ENCODE results near the gene PSPN. TPM values are rescaled to one million over a fixed set of nuclear protein-coding genes. Genes with fewer than 3 reads are reported as not detected.

Gene PSPN
- total RNA-seq, 2 donors from 2014 or later = 1.9 to 2.8 TPM

DNA sequence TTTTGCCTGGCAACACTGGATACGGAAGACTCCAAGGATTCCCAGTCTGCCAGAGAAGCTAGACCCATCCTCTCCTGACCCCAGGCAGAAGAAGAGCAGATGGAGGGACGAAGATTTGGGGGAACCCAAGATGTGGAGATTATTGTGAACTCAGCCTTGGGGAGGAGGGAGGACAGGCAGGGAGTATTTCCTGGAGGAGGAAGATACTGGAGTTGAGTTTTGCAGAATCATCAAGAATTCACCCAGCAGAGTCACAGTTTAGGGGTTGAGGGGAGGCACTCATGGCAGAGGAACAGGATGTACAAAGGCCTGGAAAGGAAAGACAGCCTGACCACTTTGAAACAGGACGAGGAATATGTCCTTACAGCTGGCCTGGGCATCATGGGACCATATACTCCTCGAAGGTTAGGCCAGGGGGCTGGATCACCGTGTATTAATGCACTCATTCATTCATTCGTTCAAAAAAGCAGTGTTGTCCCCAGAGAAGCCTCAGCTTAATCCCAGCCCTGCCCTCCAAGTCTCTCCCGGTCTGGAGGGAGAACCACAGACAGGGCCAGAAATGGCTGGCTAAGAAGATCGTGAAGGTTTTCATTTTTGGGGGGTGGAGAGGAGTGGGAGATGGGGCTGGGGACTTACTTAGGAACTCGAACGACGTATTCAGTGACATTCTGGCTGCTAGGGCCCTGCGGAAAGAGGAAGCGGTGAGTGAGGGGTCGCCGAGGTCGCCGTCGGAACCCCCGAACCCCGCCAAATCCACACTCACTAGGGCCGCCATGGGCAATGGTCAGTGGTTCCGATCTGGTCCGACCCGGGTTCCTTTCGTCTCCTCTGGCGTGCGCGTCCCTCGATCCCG, 16.7 kb upstream of the PSPN start:
- Mint-ChIP-seq H3K27me3 (no peaks in the 10 kb centered on the region), H3K36me3 (ENCODE audit: low read depth) (peaks cover 57% of the 10 kb centered on the region), H3K9me3 (no peaks in the 10 kb centered on the region), H3K4me1 (peaks cover 24% of the 10 kb centered on the region), H3K27ac (peak overlapping the region; percentile 99), H3K4me3 (peak overlapping the region; percentile 90)
- ATAC-seq (replicated peaks) = peak; percentile 3

DNA sequence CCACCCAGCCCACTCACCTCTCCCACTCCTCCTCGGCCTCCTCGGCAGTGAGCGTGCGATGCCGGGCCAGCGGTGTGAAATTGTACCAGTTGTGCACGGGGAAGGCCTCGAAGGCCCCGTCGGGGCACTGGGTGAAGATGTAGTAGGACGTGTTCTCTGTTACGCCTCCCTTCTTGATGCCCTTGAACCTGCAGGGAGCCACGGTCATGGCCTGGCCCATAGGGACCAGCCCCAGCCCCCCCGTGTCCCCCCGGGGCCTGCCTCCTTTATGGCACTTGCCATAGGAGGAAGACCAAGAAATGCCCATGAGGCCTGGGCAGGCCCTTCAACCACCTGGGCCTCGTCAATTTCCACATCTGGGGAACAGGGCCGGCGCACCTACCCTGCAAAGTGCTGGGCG, 11.6 kb upstream of the PSPN start:
- H3K27me3 Mint-ChIP-seq = no peaks in the 10 kb centered on the region
- H3K4me1 Mint-ChIP-seq = peaks cover 18% of the 10 kb centered on the region
- H3K36me3 Mint-ChIP-seq (ENCODE audit: low read depth) = peaks cover 98% of the 10 kb centered on the region
- H3K27ac Mint-ChIP-seq = no peak overlapping the region
- no peaks in the 10 kb centered on the region for H3K9me3 Mint-ChIP-seq
- ATAC-seq (replicated peaks) = no peak
- no peak overlapping the region for H3K4me3 Mint-ChIP-seq

GRCh38 chr19:6384381-6384780, 8.6 kb upstream of the PSPN start:
- Mint-ChIP-seq H3K27ac (no peak overlapping the region), H3K27me3 (no peaks in the 10 kb centered on the region), H3K4me1 (peaks cover 4% of the 10 kb centered on the region), H3K4me3 (no peak overlapping the region), H3K36me3 (ENCODE audit: low read depth) (peaks cover 98% of the 10 kb centered on the region), H3K9me3 (no peaks in the 10 kb centered on the region)
- no peak for ATAC-seq (replicated peaks)

DNA sequence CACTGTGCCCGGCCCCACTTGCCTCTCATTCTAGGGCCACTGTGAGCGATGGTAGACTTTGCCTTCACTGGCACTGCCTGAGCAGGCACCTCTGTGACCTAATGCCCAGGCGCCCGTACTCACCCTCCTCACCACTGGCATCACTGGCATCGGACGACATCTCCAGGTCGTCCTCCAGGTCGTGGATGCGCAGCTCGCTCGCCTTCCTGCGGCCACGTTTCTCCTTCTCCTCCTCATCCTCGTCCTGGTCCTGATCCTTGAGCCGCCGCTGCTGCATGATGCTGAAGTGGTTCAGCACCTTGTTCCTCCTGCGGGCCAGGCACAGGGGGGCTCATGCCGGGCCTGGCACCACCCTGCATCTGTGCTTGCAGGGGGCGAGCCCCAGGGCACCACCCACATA, 7.5 kb upstream of the PSPN start:
- no peaks in the 10 kb centered on the region for H3K9me3 Mint-ChIP-seq
- ATAC-seq (replicated peaks) = no peak
- H3K4me3 Mint-ChIP-seq = no peak overlapping the region
- no peaks in the 10 kb centered on the region for H3K27me3 Mint-ChIP-seq
- no peak overlapping the region for H3K27ac Mint-ChIP-seq
- H3K36me3 Mint-ChIP-seq (ENCODE audit: low read depth) = peaks cover 98% of the 10 kb centered on the region
- peaks cover under 1% of the 10 kb centered on the region for H3K4me1 Mint-ChIP-seq

DNA sequence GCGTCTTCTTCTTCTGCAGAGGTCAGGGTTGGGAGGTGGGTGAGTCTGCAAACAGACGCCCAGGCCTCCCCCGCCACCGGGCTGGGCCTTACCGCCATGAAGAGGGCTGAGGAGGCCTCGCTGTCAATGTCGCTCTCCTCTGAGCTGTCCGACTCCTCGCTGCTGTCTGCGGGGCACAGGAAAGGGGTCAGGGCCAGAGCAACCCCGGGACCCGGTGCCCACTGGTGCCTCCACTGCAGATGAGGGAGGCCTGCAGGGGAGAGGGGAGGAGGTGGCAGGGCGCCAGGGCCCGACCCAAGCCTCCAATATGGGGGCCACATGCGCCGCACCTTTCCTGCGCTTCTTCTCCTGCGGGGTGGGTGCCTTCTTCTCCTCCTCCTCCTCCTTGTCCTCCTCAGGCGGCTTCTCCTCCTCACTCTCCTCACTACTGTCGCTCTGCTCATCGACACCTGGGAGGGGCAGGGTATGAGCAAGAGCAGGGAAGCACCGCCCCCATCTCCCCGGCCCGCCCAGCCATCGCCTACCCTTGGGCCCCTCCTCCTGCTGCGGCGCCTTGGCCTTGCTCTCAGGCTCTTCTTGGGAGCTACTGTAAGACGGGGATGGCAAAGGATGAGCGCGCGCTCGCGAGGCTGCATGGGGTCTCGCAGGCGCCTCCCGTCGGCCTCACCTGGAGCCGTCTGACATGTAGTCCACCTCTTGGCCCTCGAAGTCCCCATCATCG, 5.5 kb upstream of the PSPN start:
- no peaks in the 10 kb centered on the region for H3K4me1 Mint-ChIP-seq
- no peak overlapping the region for H3K4me3 Mint-ChIP-seq

GRCh38 chr19:6379744-6380143, 4.0 kb upstream of the PSPN start:
- Mint-ChIP-seq H3K27ac (no peak overlapping the region), H3K4me3 (no peak overlapping the region), H3K4me1 (no peaks in the 10 kb centered on the region), H3K9me3 (no peaks in the 10 kb centered on the region), H3K27me3 (no peaks in the 10 kb centered on the region), H3K36me3 (ENCODE audit: low read depth) (peaks cover 64% of the 10 kb centered on the region)
- no peak for ATAC-seq (replicated peaks)

More for the DNA sequence above, 5.5 kb upstream of the PSPN start:
- ATAC-seq (replicated peaks) = no peak
- Mint-ChIP-seq H3K9me3 (no peaks in the 10 kb centered on the region), H3K36me3 (ENCODE audit: low read depth) (peaks cover 78% of the 10 kb centered on the region), H3K27me3 (no peaks in the 10 kb centered on the region), H3K27ac (no peak overlapping the region)

DNA sequence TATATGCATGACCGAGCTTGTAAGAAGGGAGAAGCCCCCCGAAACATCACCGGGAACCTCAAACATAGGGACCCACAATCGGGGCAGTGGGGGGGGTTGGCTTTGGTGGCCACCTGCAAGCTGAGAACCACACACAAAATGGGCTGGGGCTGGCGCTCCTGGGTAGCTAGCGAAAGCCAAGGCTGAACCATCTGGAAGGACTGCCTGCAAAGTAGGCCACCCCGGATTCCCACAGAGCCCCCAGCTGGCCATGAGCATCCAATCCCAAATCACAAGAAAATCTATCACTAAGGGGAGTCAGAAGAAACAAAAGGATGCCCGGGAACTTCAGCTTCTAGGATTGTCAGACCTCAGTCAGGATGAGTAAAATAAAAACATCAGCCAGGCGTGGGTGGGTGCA, 2.8 kb upstream of the PSPN start:
- Mint-ChIP-seq H3K27ac (no peak overlapping the region), H3K27me3 (no peaks in the 10 kb centered on the region), H3K4me1 (no peaks in the 10 kb centered on the region), H3K9me3 (no peaks in the 10 kb centered on the region), H3K4me3 (no peak overlapping the region), H3K36me3 (ENCODE audit: low read depth) (peaks cover 53% of the 10 kb centered on the region)
- ATAC-seq (replicated peaks) = no peak

- H3K9me3 Mint-ChIP-seq = no peaks in the 10 kb centered on the region
- no peak overlapping the region for H3K4me3 Mint-ChIP-seq
- H3K27ac Mint-ChIP-seq = no peak overlapping the region
- peaks cover 48% of the 10 kb centered on the region for H3K36me3 Mint-ChIP-seq (ENCODE audit: low read depth)
- no peaks in the 10 kb centered on the region for H3K27me3 Mint-ChIP-seq
- no peak for ATAC-seq (replicated peaks)
- no peaks in the 10 kb centered on the region for H3K4me1 Mint-ChIP-seq
Observed at GRCh38 chr19:6378041-6378440, 2.3 kb upstream of the PSPN start.

DNA sequence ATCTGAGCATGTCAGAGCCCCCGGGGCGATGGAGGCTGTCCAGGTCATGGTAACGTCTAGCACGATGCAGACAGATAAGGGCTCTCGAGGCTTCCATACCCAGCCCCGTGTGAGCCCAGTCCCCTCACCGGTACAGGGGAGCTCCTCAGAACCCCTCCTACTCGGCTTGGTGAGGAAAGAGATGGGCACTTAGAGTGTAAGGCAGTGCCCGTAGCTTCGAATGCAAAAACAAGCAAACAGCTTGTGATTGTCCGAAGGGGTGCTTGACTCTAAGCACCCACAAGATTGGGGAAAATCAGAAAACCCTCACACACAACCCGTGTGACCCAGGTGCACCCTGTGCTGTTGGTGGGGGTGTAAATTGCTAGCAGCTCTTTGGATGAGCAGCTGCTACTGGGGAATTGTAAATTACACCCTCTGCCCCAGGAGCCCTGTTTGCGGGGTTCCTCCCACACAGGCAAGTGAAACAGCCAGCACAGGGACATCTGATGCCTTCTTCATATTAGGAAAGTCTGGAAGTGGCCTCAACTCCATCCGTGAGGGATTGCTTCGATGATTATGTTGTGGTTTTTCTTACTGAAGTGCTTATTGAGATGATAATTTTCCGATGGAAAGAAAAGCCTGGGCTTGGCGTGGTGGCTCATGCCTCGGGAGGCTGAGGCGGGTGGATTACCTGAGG, 918 bp upstream of the PSPN start:
- Mint-ChIP-seq H3K4me3 (no peak overlapping the region), H3K36me3 (ENCODE audit: low read depth) (peaks cover 34% of the 10 kb centered on the region), H3K4me1 (peaks cover 4% of the 10 kb centered on the region), H3K9me3 (no peaks in the 10 kb centered on the region), H3K27me3 (no peaks in the 10 kb centered on the region), H3K27ac (no peak overlapping the region)
- no peak for ATAC-seq (replicated peaks)

DNA sequence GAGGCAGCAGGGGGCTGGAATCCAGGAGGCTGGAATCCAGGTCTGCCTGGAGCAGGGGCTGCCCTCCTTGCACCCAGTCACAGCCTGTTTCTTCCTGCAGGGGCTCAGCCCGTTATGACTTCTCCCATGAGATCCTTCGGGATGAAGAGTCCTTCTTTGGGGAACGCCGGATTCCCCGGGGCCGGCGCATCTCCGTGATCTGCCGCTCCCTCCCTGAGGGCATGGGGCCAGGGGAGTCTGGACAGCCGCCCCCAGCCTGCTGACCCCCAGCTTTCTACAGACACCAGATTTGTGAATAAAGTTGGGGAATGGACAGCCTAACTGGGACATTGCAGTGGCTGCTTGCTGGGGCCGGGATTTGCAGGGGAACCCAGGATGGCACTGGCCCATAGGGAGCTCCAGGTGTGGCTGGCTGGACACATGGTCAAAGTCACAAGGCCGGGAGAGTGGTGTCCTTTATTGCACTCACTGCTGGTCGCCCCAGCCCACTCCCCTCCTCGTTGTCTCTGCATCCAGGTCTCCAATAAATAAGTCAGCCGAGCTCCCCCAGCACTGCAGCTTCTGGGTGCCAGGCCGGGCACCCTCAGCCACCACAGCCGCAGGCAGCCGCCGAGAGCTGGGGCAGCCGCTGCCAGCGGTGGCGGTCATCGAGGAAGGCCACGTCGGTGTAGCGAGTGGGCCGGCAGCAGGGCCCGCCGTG, 872 bp downstream of the PSPN start:
- H3K9me3 Mint-ChIP-seq = no peaks in the 10 kb centered on the region
- no peaks in the 10 kb centered on the region for H3K27me3 Mint-ChIP-seq
- peaks cover 21% of the 10 kb centered on the region for H3K36me3 Mint-ChIP-seq (ENCODE audit: low read depth)
- H3K4me1 Mint-ChIP-seq = peaks cover 6% of the 10 kb centered on the region
- no peak overlapping the region for H3K27ac Mint-ChIP-seq
- ATAC-seq (replicated peaks) = no peak
- H3K4me3 Mint-ChIP-seq = peak overlapping the region; percentile 16

GRCh38 chr19:6374161-6374709, 1.5 kb downstream of the PSPN start:
- Mint-ChIP-seq H3K27ac (no peak overlapping the region), H3K4me3 (peak overlapping the region; percentile 78), H3K27me3 (no peaks in the 10 kb centered on the region), H3K4me1 (peaks cover 12% of the 10 kb centered on the region), H3K36me3 (ENCODE audit: low read depth) (peaks cover 21% of the 10 kb centered on the region), H3K9me3 (no peaks in the 10 kb centered on the region)
- no peak for ATAC-seq (replicated peaks)

DNA sequence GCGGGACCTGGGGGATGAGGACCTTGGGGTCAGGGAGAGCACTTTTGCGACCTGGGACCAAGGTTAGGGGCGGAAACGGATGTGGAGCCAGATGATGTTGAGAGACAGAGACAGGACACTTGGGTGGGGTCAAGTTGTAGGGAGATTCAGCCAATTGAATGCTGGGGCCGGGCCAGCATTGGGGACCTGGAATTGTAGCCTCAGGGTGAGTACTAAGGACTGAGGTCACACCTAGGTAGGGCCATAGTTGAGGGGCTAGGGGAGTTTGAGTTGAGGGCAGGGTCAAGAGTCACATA, 2.0 kb downstream of the PSPN start:
- Mint-ChIP-seq H3K4me1 (peaks cover 13% of the 10 kb centered on the region), H3K27ac (peak overlapping the region; percentile 84), H3K4me3 (peak overlapping the region; percentile 78), H3K9me3 (no peaks in the 10 kb centered on the region), H3K27me3 (no peaks in the 10 kb centered on the region), H3K36me3 (ENCODE audit: low read depth) (peaks cover 21% of the 10 kb centered on the region)
- no peak for ATAC-seq (replicated peaks)

GRCh38 chr19:6373096-6373812, 2.5 kb downstream of the PSPN start:
- ATAC-seq (replicated peaks) = peak; percentile 75
- H3K27me3 Mint-ChIP-seq = no peaks in the 10 kb centered on the region
- peaks cover 21% of the 10 kb centered on the region for H3K36me3 Mint-ChIP-seq (ENCODE audit: low read depth)
- peak overlapping the region; percentile 84 for H3K27ac Mint-ChIP-seq
- peaks cover 13% of the 10 kb centered on the region for H3K4me1 Mint-ChIP-seq
- peak overlapping the region; percentile 78 for H3K4me3 Mint-ChIP-seq
- H3K9me3 Mint-ChIP-seq = no peaks in the 10 kb centered on the region
